ENCODE results near the gene ERC1. TPM values are rescaled to one million over a fixed set of nuclear protein-coding genes. Genes with fewer than 3 reads are reported as not detected.

Gene ERC1
- total RNA-seq, 1 experiment from 2014 or later = 40.4 TPM

GRCh38 chr12:1102791-1103450, 111.9 kb downstream of the ERC1 start:
- ChIA-PET CTCF (no interaction called here), POLR2A (interaction anchor here (0.6 kb wide), 1 partner anchor 196 kb away, joined by 7 read pairs; no protein-coding TSS in a partner anchor)
- TF ChIP-seq SIN3A (IDR thresholded peaks at IDR 0.05; ENCODE audit: borderline replicate concordance, insufficient read depth, low read depth, low read length) = no peak
- TF ChIP-seq, protein P1, sequence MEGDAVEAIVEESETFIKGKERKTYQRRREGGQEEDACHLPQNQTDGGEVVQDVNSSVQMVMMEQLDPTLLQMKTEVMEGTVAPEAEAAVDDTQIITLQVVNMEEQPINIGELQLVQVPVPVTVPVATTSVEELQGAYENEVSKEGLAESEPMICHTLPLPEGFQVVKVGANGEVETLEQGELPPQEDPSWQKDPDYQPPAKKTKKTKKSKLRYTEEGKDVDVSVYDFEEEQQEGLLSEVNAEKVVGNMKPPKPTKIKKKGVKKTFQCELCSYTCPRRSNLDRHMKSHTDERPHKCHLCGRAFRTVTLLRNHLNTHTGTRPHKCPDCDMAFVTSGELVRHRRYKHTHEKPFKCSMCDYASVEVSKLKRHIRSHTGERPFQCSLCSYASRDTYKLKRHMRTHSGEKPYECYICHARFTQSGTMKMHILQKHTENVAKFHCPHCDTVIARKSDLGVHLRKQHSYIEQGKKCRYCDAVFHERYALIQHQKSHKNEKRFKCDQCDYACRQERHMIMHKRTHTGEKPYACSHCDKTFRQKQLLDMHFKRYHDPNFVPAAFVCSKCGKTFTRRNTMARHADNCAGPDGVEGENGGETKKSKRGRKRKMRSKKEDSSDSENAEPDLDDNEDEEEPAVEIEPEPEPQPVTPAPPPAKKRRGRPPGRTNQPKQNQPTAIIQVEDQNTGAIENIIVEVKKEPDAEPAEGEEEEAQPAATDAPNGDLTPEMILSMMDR (IDR thresholded peaks at IDR 0.05) = no peak
- no peak for TF ChIP-seq POLR2AphosphoS5 (IDR thresholded peaks at IDR 0.05; ENCODE audit: low read depth, low read length)
- TF ChIP-seq REST (IDR thresholded peaks at IDR 0.05; ENCODE audit: insufficient read depth in 1 of 2, low read depth in 2 of 2, low read length in 1 of 2) = no peak
- no peak for TF ChIP-seq TCF7L2 (IDR thresholded peaks at IDR 0.05; ENCODE audit: low read depth, low read length)
- no peaks in the 10 kb centered on the region for H3K36me3 ChIP-seq (ENCODE audit: control insufficient read depth, insufficient read depth, low read length)
- H3K4me1 ChIP-seq (ENCODE audit: control insufficient read depth, insufficient read depth, low read length) = no peaks in the 10 kb centered on the region
- ATAC-seq (no peak), DNase-seq (ENCODE audit: low read depth, low spot score) (no peak)
- no peak overlapping the region for H3K27ac ChIP-seq (ENCODE audit: low read length)
- BruUV-seq (replicated peaks) = no TSS peak
- intact Hi-C loops (cut with micrococcal nuclease; ENCODE audit: unreplicated experiment) (no loop called here), in situ Hi-C loops (cut with HindIII; ENCODE audit: low pct_unique_long_range_greater_than_20kb, low sequenced_read_pairs) (no loop called here)
- H3K9me3 ChIP-seq (ENCODE audit: control insufficient read depth, insufficient read depth, low read depth, low read length) = no peaks in the 10 kb centered on the region
- H3K4me3 ChIP-seq (ENCODE audit: low read depth in 2 of 2, low read length in 2 of 2) = no peak overlapping the region
- H3K27me3 ChIP-seq (ENCODE audit: control insufficient read depth, insufficient read depth, low read length) = no peaks in the 10 kb centered on the region

- H3K4me1 ChIP-seq (ENCODE audit: control insufficient read depth, insufficient read depth, low read length) = no peaks in the 10 kb centered on the region
Measured at GRCh38 chr12:1103632-1104031, 112.6 kb downstream of the ERC1 start.

More at GRCh38 chr12:1103632-1104031, 112.6 kb downstream of the ERC1 start:
- H3K27me3 ChIP-seq (ENCODE audit: control insufficient read depth, insufficient read depth, low read length) = no peaks in the 10 kb centered on the region
- intact Hi-C loops (cut with micrococcal nuclease; ENCODE audit: unreplicated experiment) = no loop called here
- ATAC-seq = no peak
- no peaks in the 10 kb centered on the region for H3K36me3 ChIP-seq (ENCODE audit: control insufficient read depth, insufficient read depth, low read length)
- POLR2A ChIA-PET = no interaction called here
- DNase-seq (ENCODE audit: low read depth, low spot score) = no peak
- in situ Hi-C loops (cut with HindIII; ENCODE audit: low pct_unique_long_range_greater_than_20kb, low sequenced_read_pairs) = no loop called here
- TF ChIP-seq POLR2AphosphoS5 (IDR thresholded peaks at IDR 0.05; ENCODE audit: low read depth, low read length) (no peak), REST (IDR thresholded peaks at IDR 0.05; ENCODE audit: insufficient read depth in 1 of 2, low read depth in 2 of 2, low read length in 1 of 2) (no peak), SIN3A (IDR thresholded peaks at IDR 0.05; ENCODE audit: borderline replicate concordance, insufficient read depth, low read depth, low read length) (no peak)
- TF ChIP-seq, protein P1 (IDR thresholded peaks at IDR 0.05) = no peak
- CTCF ChIA-PET = no interaction called here
- BruUV-seq (replicated peaks) = no TSS peak
- H3K4me3 ChIP-seq (ENCODE audit: low read depth in 2 of 2, low read length in 2 of 2) = no peak overlapping the region
- no peaks in the 10 kb centered on the region for H3K9me3 ChIP-seq (ENCODE audit: control insufficient read depth, insufficient read depth, low read depth, low read length)
- no peak overlapping the region for H3K27ac ChIP-seq (ENCODE audit: low read length)
